B cell (primary cell): ENCODE results near the gene WFIKKN2.

Source experiments
- CTCF ChIP-seq: fragments of 200-600 bp; IDR thresholded peaks from one replicate; pipeline ENCODE4 v1.8.0; 2022; ENCODE audit warnings: antibody characterized with exemption, mild to moderate bottlenecking
- EZH2 ChIP-seq: IDR thresholded peaks from 2 replicates; pipeline ENCODE4 v1.6.1; 2012; ENCODE audit warnings: borderline replicate concordance, low read depth, mild to moderate bottlenecking, moderate library complexity, low read length; ENCODE audit not compliant: insufficient read depth, poor library complexity, severe bottlenecking

- TF ChIP-seq CTCF (no peak), EZH2 (no peak)
Measured at GRCh38 chr17:50872710-50873424, 37.5 kb downstream of the WFIKKN2 start.
